ENCODE data around the gene KRTAP5-3. TPM values are rescaled to one million over a fixed set of nuclear protein-coding genes. Genes with fewer than 3 reads are reported as not detected.
"Not testable (repeated sequence)": the region's sequence is repeated elsewhere in the genome, so short reads cannot be mapped to it uniquely, and the experiment has no call there.

KRTAP5-3 gene
- total RNA-seq, 1 donor from 2014 or later: not detected

- DNase-seq (ENCODE audit: low read depth): not testable (repeated sequence)
These were observed 25.4 kb downstream of the KRTAP5-3 start for GRCh38 chr11:1582909-1583308.

- no peak for DNase-seq (ENCODE audit: low read depth)
These were observed 26.3 kb downstream of the KRTAP5-3 start for GRCh38 chr11:1581976-1582375.

- no peak for DNase-seq (ENCODE audit: low read depth)
These were observed 31.4 kb downstream of the KRTAP5-3 start for GRCh38 chr11:1576825-1577224.

- DNase-seq (ENCODE audit: low read depth): not testable (repeated sequence)
These were observed 32.5 kb downstream of the KRTAP5-3 start for GRCh38 chr11:1575756-1576155.

GRCh38 chr11:1574933-1575242 lies 33.4 kb downstream of the KRTAP5-3 start:
- DNase-seq (ENCODE audit: low read depth): no peak

- peak; percentile 35 for DNase-seq (ENCODE audit: low read depth)
These were observed 33.9 kb downstream of the KRTAP5-3 start for GRCh38 chr11:1574238-1574932.

- DNase-seq (ENCODE audit: low read depth): no peak
These were observed 34.4 kb downstream of the KRTAP5-3 start for GRCh38 chr11:1573903-1574237.

- no peak for DNase-seq (ENCODE audit: low read depth)
These were observed 35.0 kb downstream of the KRTAP5-3 start for GRCh38 chr11:1573077-1573902.

- peak; percentile 76 for DNase-seq (ENCODE audit: low read depth)
These were observed 35.8 kb downstream of the KRTAP5-3 start, which contains the start of gene DUSP8 for GRCh38 chr11:1572197-1573076. Gene DUSP8 (minus strand): TSS chr11:1572271. CDS start chr11:1565826, 6,445 bp downstream.

GRCh38 chr11:1571760-1572196 lies 36.5 kb downstream of the KRTAP5-3 start:
- DNase-seq (ENCODE audit: low read depth): no peak

GRCh38 chr11:1570896-1571759 lies 37.1 kb downstream of the KRTAP5-3 start:
- DNase-seq (ENCODE audit: low read depth): no peak

GRCh38 chr11:1570531-1570895 lies 37.8 kb downstream of the KRTAP5-3 start:
- DNase-seq (ENCODE audit: low read depth): no peak

- no peak for DNase-seq (ENCODE audit: low read depth)
These were observed 38.2 kb downstream of the KRTAP5-3 start for GRCh38 chr11:1570001-1570453.

GRCh38 chr11:1569251-1569780 lies 38.9 kb downstream of the KRTAP5-3 start:
- DNase-seq (ENCODE audit: low read depth): no peak

GRCh38 chr11:1568441-1568911 lies 39.8 kb downstream of the KRTAP5-3 start:
- DNase-seq (ENCODE audit: low read depth): no peak

GRCh38 chr11:1567721-1568100 lies 40.6 kb downstream of the KRTAP5-3 start:
- DNase-seq (ENCODE audit: low read depth): no peak

- no peak for DNase-seq (ENCODE audit: low read depth)
These were observed 41.1 kb downstream of the KRTAP5-3 start for GRCh38 chr11:1567052-1567720.

- no peak for DNase-seq (ENCODE audit: low read depth)
These were observed 41.7 kb downstream of the KRTAP5-3 start for GRCh38 chr11:1566381-1567051.

GRCh38 chr11:1565904-1566247 lies 42.4 kb downstream of the KRTAP5-3 start:
- DNase-seq (ENCODE audit: low read depth): no peak
